Astrocyte (in vitro differentiated cells and primary cell): ENCODE data around the gene CFAP74. TPM values are rescaled to one million over a fixed set of nuclear protein-coding genes. Genes with fewer than 3 reads are reported as not detected.

Experiments
- DNase-seq: peaks from one replicate; pipeline ENCODE4 v3.0.0-alpha.2; 2010; ENCODE audit warnings: low read depth
- FAIRE-seq: peaks from 2 replicates; lab custom pipeline; 2011; peaks lifted over from hg19 to GRCh38; lab: Jason Lieb, UNC
- H2AFZ ChIP-seq: 2 replicates; pipeline ENCODE4 v1.6.0; 2012; ENCODE audit warnings: low read depth, low read length, inconsistent platforms
- H3K27ac ChIP-seq: 2 replicates; pipeline ENCODE4 v1.5.1; 2011; ENCODE audit warnings: low read depth, low read length, inconsistent platforms
- H3K27me3 ChIP-seq: 2 replicates; pipeline ENCODE4 v1.6.0; 2011; ENCODE audit warnings: low read length, inconsistent platforms; ENCODE audit not compliant: insufficient read depth
- H3K36me3 ChIP-seq: 2 replicates; pipeline ENCODE4 v1.5.1; 2011; ENCODE audit warnings: low read length, inconsistent platforms; ENCODE audit not compliant: insufficient read depth
- H3K4me1 ChIP-seq: 2 replicates; pipeline ENCODE4 v1.5.1; 2011; ENCODE audit warnings: low read length, inconsistent platforms; ENCODE audit not compliant: insufficient read depth
- H3K4me2 ChIP-seq: 2 replicates; pipeline ENCODE4 v1.6.0; 2012; ENCODE audit warnings: low read length, inconsistent platforms
- H3K4me3 ChIP-seq: 2 replicates; pipeline ENCODE4 v1.5.1; 2011; ENCODE audit warnings: low read depth, mild to moderate bottlenecking, low read length, inconsistent platforms; ENCODE audit not compliant: insufficient read depth
- H3K79me2 ChIP-seq: 2 replicates; pipeline ENCODE4 v1.6.0; 2012; ENCODE audit warnings: mild to moderate bottlenecking, low read length, inconsistent platforms; ENCODE audit not compliant: insufficient read depth
- H3K9ac ChIP-seq: 2 replicates; pipeline ENCODE4 v1.6.0; 2012; ENCODE audit warnings: mild to moderate bottlenecking, low read length, inconsistent platforms
- H3K9me3 ChIP-seq: 2 replicates; pipeline ENCODE4 v1.5.1; 2012; ENCODE audit warnings: low read depth, mild to moderate bottlenecking, low read length, inconsistent platforms; ENCODE audit not compliant: insufficient read depth
- H4K20me1 ChIP-seq: 2 replicates; pipeline ENCODE4 v1.6.0; 2012; ENCODE audit warnings: low read length, inconsistent platforms; ENCODE audit not compliant: insufficient read depth
- H3K27ac Mint-ChIP-seq: one replicate; pipeline ENCODE4 v1.8.0; 2021; ENCODE audit warnings: mild to moderate bottlenecking, mixed read lengths; ENCODE audit not compliant: unreplicated experiment
- H3K27me3 Mint-ChIP-seq: one replicate; pipeline ENCODE4 v1.8.0; 2021; ENCODE audit warnings: low read depth, mixed read lengths; ENCODE audit not compliant: unreplicated experiment
- H3K36me3 Mint-ChIP-seq: one replicate; pipeline ENCODE4 v1.8.0; 2021; ENCODE audit warnings: low read depth, mixed read lengths; ENCODE audit not compliant: unreplicated experiment
- H3K4me1 Mint-ChIP-seq: one replicate; pipeline ENCODE4 v1.8.0; 2021; ENCODE audit warnings: low read depth, mixed read lengths; ENCODE audit not compliant: unreplicated experiment
- H3K4me3 Mint-ChIP-seq: one replicate; pipeline ENCODE4 v1.8.0; 2021; ENCODE audit warnings: mild to moderate bottlenecking, moderate library complexity, mixed read lengths; ENCODE audit not compliant: unreplicated experiment
- H3K9me3 Mint-ChIP-seq: one replicate; pipeline ENCODE4 v1.8.0; 2021; ENCODE audit warnings: mild to moderate bottlenecking, mixed read lengths; ENCODE audit not compliant: unreplicated experiment
- EZH2 ChIP-seq: IDR thresholded peaks from 2 replicates; pipeline ENCODE4 v1.6.1; 2012; ENCODE audit warnings: mild to moderate bottlenecking, low read length, inconsistent platforms; ENCODE audit not compliant: insufficient read depth
- total RNA-seq: library from RNA; stranded (reverse); gene quantifications from 2 replicates; pipeline ENCODE4 v1.2.1, GENCODE V29; 2021
- TF ChIP-seq, protein P1 (sequence below): IDR thresholded peaks from 2 replicates; pipeline ENCODE4 v1.5.1; 2011; ENCODE audit warnings: low read depth, mild to moderate bottlenecking, inconsistent platforms, low read length, moderate library complexity; ENCODE audit not compliant: insufficient read depth

Gene CFAP74
- total RNA-seq, 1 donor from 2014 or later, result not detected

- no peak for TF ChIP-seq EZH2
- TF ChIP-seq, protein P1, sequence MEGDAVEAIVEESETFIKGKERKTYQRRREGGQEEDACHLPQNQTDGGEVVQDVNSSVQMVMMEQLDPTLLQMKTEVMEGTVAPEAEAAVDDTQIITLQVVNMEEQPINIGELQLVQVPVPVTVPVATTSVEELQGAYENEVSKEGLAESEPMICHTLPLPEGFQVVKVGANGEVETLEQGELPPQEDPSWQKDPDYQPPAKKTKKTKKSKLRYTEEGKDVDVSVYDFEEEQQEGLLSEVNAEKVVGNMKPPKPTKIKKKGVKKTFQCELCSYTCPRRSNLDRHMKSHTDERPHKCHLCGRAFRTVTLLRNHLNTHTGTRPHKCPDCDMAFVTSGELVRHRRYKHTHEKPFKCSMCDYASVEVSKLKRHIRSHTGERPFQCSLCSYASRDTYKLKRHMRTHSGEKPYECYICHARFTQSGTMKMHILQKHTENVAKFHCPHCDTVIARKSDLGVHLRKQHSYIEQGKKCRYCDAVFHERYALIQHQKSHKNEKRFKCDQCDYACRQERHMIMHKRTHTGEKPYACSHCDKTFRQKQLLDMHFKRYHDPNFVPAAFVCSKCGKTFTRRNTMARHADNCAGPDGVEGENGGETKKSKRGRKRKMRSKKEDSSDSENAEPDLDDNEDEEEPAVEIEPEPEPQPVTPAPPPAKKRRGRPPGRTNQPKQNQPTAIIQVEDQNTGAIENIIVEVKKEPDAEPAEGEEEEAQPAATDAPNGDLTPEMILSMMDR, result no peak
- H3K27me3 Mint-ChIP-seq, result peaks cover 11% of the 10 kb centered on the region
- Histone ChIP-seq H3K4me2 (peak overlapping the region; percentile 5), H2AFZ (no peak overlapping the region), H4K20me1 (no peaks in the 10 kb centered on the region), H3K9ac (no peak overlapping the region), H3K9me3 (no peaks in the 10 kb centered on the region), H3K79me2 (no peaks in the 10 kb centered on the region), H3K27me3 (peaks cover 26% of the 10 kb centered on the region), H3K4me1 (no peaks in the 10 kb centered on the region), H3K4me3 (no peak overlapping the region), H3K36me3 (no peaks in the 10 kb centered on the region), H3K27ac (no peak overlapping the region)
- FAIRE-seq, result no peak
- no peak overlapping the region for H3K27ac Mint-ChIP-seq
- no peaks in the 10 kb centered on the region for H3K4me1 Mint-ChIP-seq
- peaks cover 1% of the 10 kb centered on the region for H3K9me3 Mint-ChIP-seq
- H3K36me3 Mint-ChIP-seq, result peaks cover 2% of the 10 kb centered on the region
- DNase-seq, result no peak
- H3K4me3 Mint-ChIP-seq, result no peak overlapping the region
Measured at GRCh38 chr1:2050461-2050792, 46.8 kb upstream of the CFAP74 start.

GRCh38 chr1:2049718-2050431 is 46.3 kb upstream of the CFAP74 start, which contains the start of gene PRKCZ:
Gene PRKCZ, plus strand, starts transcription at chr1:2050411. Its CDS starts 220 bp downstream, at chr1:2050631.
- no peaks in the 10 kb centered on the region for H3K79me2 ChIP-seq
- no peak within 1 kb of the TSS for H3K9ac ChIP-seq
- H3K4me1 Mint-ChIP-seq, result no peaks in the 10 kb centered on the region
- no peak for DNase-seq
- FAIRE-seq, result no peak
- H3K27me3 ChIP-seq, result peaks cover 26% of the 10 kb centered on the region
- H3K4me2 ChIP-seq, result peak within 1 kb of the TSS; percentile 30
- no peak within 1 kb of the TSS for H3K27ac ChIP-seq
- H3K9me3 Mint-ChIP-seq, result peaks cover 1% of the 10 kb centered on the region
- no peaks in the 10 kb centered on the region for H3K4me1 ChIP-seq
- peak; percentile 99 for TF ChIP-seq EZH2
- TF ChIP-seq, protein P1, result no peak
- H3K4me3 ChIP-seq, result peak within 1 kb of the TSS; percentile 23
- peaks cover 2% of the 10 kb centered on the region for H3K36me3 Mint-ChIP-seq
- no peaks in the 10 kb centered on the region for H3K9me3 ChIP-seq
- no peaks in the 10 kb centered on the region for H4K20me1 ChIP-seq
- H3K27me3 Mint-ChIP-seq, result peaks cover 12% of the 10 kb centered on the region
- peak within 1 kb of the TSS; percentile 88 for H3K4me3 Mint-ChIP-seq
- H3K36me3 ChIP-seq, result no peaks in the 10 kb centered on the region
- peak within 1 kb of the TSS; percentile 80 for H3K27ac Mint-ChIP-seq
- peak within 1 kb of the TSS; percentile 18 for H2AFZ ChIP-seq

DNA sequence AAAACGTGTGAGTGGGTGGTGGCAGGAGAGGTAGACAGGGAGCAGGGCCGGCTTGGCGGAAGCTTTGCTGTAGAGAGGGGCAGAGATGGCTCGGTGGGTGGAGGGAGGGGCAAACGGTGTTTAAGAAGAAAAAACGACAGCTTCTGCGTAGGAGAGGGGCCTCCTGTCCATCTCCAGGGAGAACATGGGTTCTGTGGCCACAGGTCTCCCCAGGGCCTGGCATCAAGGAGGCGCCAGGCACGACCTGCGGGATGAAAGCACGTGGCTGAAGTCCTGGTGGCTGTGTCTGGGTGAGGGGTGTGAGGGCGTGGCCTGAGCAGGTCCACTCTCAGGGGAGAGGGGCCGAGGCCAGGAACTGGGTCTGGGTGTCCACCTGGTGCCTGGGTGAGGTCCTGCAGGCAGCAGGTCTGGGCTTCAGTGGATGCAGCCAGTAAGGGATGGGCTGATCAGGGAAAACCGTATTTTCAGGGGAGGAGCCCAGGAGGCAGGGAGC is 45.7 kb upstream of the CFAP74 start:
- Mint-ChIP-seq H3K4me1 (no peaks in the 10 kb centered on the region), H3K27ac (peak overlapping the region; percentile 80), H3K4me3 (peak overlapping the region; percentile 88), H3K36me3 (peaks cover 2% of the 10 kb centered on the region), H3K27me3 (peaks cover 12% of the 10 kb centered on the region), H3K9me3 (peaks cover 1% of the 10 kb centered on the region)
- Histone ChIP-seq H3K36me3 (no peaks in the 10 kb centered on the region), H3K9ac (no peak overlapping the region), H3K4me1 (no peaks in the 10 kb centered on the region), H3K9me3 (no peaks in the 10 kb centered on the region), H3K27ac (no peak overlapping the region), H3K79me2 (no peaks in the 10 kb centered on the region), H3K4me2 (peak overlapping the region; percentile 30), H2AFZ (peak overlapping the region; percentile 18), H3K27me3 (peaks cover 26% of the 10 kb centered on the region), H4K20me1 (no peaks in the 10 kb centered on the region), H3K4me3 (no peak overlapping the region)
- no peak for TF ChIP-seq EZH2
- TF ChIP-seq, protein P1, result peak; percentile 10
- FAIRE-seq, result no peak
- no peak for DNase-seq
